Mesenchymal stem cell (in vitro differentiated cells and primary cell): ENCODE results near the gene PSME3IP1.

Experiments
- DNase-seq: peaks from one replicate; pipeline ENCODE4 v3.0.0-alpha.2; 2013
- H2AFZ ChIP-seq: one replicate; pipeline ENCODE4 v1.6.1; 2013; ENCODE audit warnings: low read depth, mild to moderate bottlenecking, control low read depth, inconsistent platforms, low read length, moderate library complexity
- H2AK5ac ChIP-seq: 2 replicates; pipeline ENCODE4 v1.6.1; 2013; ENCODE audit warnings: low read length, moderate library complexity, mild to moderate bottlenecking, inconsistent platforms; ENCODE audit not compliant: severe bottlenecking
- H2BK120ac ChIP-seq: one replicate; pipeline ENCODE4 v1.6.1; 2013; ENCODE audit warnings: low read depth, mild to moderate bottlenecking, inconsistent platforms, low read length, moderate library complexity
- H2BK12ac ChIP-seq, 2 experiments: one replicate each; pipeline ENCODE4 v1.6.1; 2013; ENCODE audit warnings: inconsistent platforms in 2 of 2, low read length in 2 of 2, mild to moderate bottlenecking in 2 of 2, moderate library complexity in 2 of 2, control low read depth in 1 of 2
- H2BK15ac ChIP-seq: one replicate; pipeline ENCODE4 v1.6.1; 2013; ENCODE audit warnings: mild to moderate bottlenecking, low read depth, inconsistent platforms; ENCODE audit not compliant: poor library complexity, severe bottlenecking
- H2BK5ac ChIP-seq: 2 replicates; pipeline ENCODE4 v1.6.1; 2013; ENCODE audit warnings: low read depth, mild to moderate bottlenecking, low read length, control low read depth, inconsistent platforms; ENCODE audit not compliant: poor library complexity, severe bottlenecking
- H3K14ac ChIP-seq, 2 experiments: one replicate each; pipeline ENCODE4 v1.6.1; 2013; ENCODE audit warnings: inconsistent platforms in 2 of 2, low read length in 2 of 2, control low read depth in 1 of 2, mild to moderate bottlenecking in 1 of 2, moderate library complexity in 1 of 2
- H3K18ac ChIP-seq, 2 experiments: one replicate each; pipeline ENCODE4 v1.6.1; 2013; ENCODE audit warnings: inconsistent platforms in 2 of 2, low read length in 2 of 2, control low read depth in 1 of 2, low read depth in 1 of 2, mild to moderate bottlenecking in 1 of 2
- H3K23ac ChIP-seq, 2 experiments: one replicate each; pipeline ENCODE4 v1.6.1; 2013; ENCODE audit warnings: inconsistent platforms in 2 of 2, low read length in 2 of 2, mild to moderate bottlenecking in 2 of 2, moderate library complexity in 2 of 2, control low read depth in 1 of 2
- H3K27ac ChIP-seq: 2 replicates; pipeline ENCODE4 v1.5.1; 2013; ENCODE audit warnings: mild to moderate bottlenecking, moderate library complexity, low read length, control low read depth, inconsistent platforms; ENCODE audit not compliant: poor library complexity, severe bottlenecking
- H3K27me3 ChIP-seq, 2 experiments: 2 replicates each; pipeline versions ENCODE4 v1.6.1 to v1.7.0; 2013; ENCODE audit warnings: low read length in 2 of 2, mild to moderate bottlenecking in 2 of 2, moderate library complexity in 2 of 2, control low read depth in 1 of 2, inconsistent platforms in 1 of 2; ENCODE audit not compliant: control insufficient read depth in 1 of 2, insufficient read depth in 1 of 2
- H3K36me3 ChIP-seq, 2 experiments: 2 replicates each; pipeline versions ENCODE4 v1.6.1 to v1.7.0; 2013; ENCODE audit warnings: low read length in 2 of 2, control low read depth in 1 of 2, inconsistent platforms in 1 of 2, low read depth in 1 of 2, mild to moderate bottlenecking in 1 of 2; ENCODE audit not compliant: insufficient read depth in 2 of 2, control insufficient read depth in 1 of 2
- H3K4ac ChIP-seq, 2 experiments: one replicate each; pipeline ENCODE4 v1.6.1; 2013; ENCODE audit warnings: inconsistent platforms in 2 of 2, low read length in 2 of 2, mild to moderate bottlenecking in 2 of 2, moderate library complexity in 2 of 2, control low read depth in 1 of 2, low read depth in 1 of 2
- H3K4me1 ChIP-seq: 2 replicates; pipeline ENCODE4 v1.6.1; 2013; ENCODE audit warnings: low read depth, low read length, control low read depth; ENCODE audit not compliant: control insufficient read depth, insufficient read depth
- H3K4me2 ChIP-seq: 2 replicates; pipeline ENCODE4 v1.6.1; 2013; ENCODE audit warnings: low read length, mild to moderate bottlenecking, inconsistent platforms; ENCODE audit not compliant: poor library complexity, severe bottlenecking
- H3K4me3 ChIP-seq, 2 experiments: 2 replicates each; pipeline versions ENCODE4 v1.5.1 to v1.7.0; 2013; ENCODE audit warnings: low read length in 2 of 2, mild to moderate bottlenecking in 2 of 2, control low read depth in 1 of 2, low read depth in 1 of 2; ENCODE audit not compliant: insufficient read depth in 1 of 2
- H3K79me1 ChIP-seq: replicated peaks from 2 replicates; pipeline ENCODE4 v1.6.1; 2013; ENCODE audit warnings: mild to moderate bottlenecking, control low read depth, low read length, inconsistent platforms; ENCODE audit not compliant: poor library complexity, severe bottlenecking
- H3K9ac ChIP-seq: 2 replicates; pipeline ENCODE4 v1.7.0; 2013; ENCODE audit warnings: mild to moderate bottlenecking, low read length, moderate library complexity
- H3K9me3 ChIP-seq: 2 replicates; pipeline ENCODE4 v1.7.0; 2013; ENCODE audit warnings: mild to moderate bottlenecking, low read length; ENCODE audit not compliant: control insufficient read depth
- H4K8ac ChIP-seq: one replicate; pipeline ENCODE4 v1.6.1; 2013; ENCODE audit warnings: inconsistent platforms, mild to moderate bottlenecking, low read length, moderate library complexity
- H4K91ac ChIP-seq: one replicate; pipeline ENCODE4 v1.6.1; 2013; ENCODE audit warnings: mild to moderate bottlenecking, low read length, inconsistent platforms
- WGBS: methylation state at CpG from one replicate; pipeline ENCODE4 v1.1.7; 2013; ENCODE audit warnings: mixed read lengths; 5-methylcytosine and 5-hydroxymethylcytosine counted together

PSME3IP1 gene

DNA sequence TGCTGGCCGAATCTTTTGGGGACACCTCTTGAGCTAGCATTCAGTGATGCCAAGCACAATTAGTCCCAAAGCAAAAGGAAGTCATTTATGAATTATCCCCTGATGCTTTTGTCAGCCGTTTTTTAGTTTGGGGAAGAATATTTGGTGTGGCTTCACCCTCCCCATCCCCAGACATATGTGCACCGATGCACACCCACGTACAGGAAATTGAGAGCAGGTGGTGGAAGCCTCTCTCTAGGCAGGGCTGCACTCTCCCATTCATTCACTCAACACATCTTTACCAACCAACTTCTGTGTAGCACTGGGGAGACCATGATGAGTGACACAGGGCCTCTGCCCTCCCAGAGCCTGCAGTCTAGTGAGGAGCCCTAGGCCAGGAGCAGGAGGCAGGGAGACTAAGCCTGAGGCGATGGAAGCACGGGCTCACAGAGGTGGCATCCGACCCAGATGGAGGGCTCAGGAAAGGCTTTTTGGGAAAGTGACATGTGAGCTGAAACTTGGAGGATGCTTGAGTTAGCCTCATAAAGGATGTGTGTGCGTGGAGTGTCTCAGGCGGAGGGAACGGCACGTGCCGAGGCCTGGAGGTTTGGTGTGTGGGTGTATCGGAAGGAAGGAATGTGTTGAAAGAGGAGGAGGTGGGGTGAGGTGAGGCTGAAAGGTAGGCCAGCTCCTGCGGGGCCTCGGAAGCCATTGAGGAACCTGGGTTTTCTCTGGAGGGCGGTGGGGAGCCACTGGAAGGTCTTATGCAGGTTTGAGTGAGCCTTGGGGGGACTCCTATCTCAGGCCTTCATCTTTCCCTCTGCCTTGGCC is 43.8 kb downstream of the PSME3IP1 start:
- Histone ChIP-seq H3K27me3 (no peaks in the 10 kb centered on the region), H3K23ac (no peak overlapping the region), H3K14ac (no peak overlapping the region), H3K27ac (no peak overlapping the region), H2BK5ac (no peak overlapping the region), H4K8ac (no peak overlapping the region), H3K9me3 (no peaks in the 10 kb centered on the region), H2AFZ (no peak overlapping the region), H3K9ac (no peak overlapping the region), H3K4me2 (no peak overlapping the region), H2BK12ac (no peak overlapping the region), H2BK120ac (no peak overlapping the region), H3K18ac (no peak overlapping the region), H2AK5ac (no peak overlapping the region), H3K4ac (no peak overlapping the region), H2BK15ac (no peak overlapping the region), H3K4me3 (no peak overlapping the region), H3K79me1 (no peaks in the 10 kb centered on the region), H3K36me3 (peaks cover 0 to 28% of the 10 kb centered on the region in 2 experiments), H4K91ac (no peak overlapping the region), H3K4me1 (peaks cover 11% of the 10 kb centered on the region)
- DNase-seq: no peak
- 90% methylated on average over 15 of the region's 16 CpGs for WGBS

- no peak overlapping the region for H2BK15ac ChIP-seq
- no peak overlapping the region for H2AFZ ChIP-seq
- no peak overlapping the region for H3K18ac ChIP-seq
- no peak overlapping the region for H3K9ac ChIP-seq
- DNase-seq: no peak
- no peak overlapping the region for H2BK5ac ChIP-seq
- H2AK5ac ChIP-seq: no peak overlapping the region
- no peak overlapping the region for H3K4me2 ChIP-seq
- WGBS: 94% methylated on average over 7 of the region's 7 CpGs
- no peaks in the 10 kb centered on the region for H3K27me3 ChIP-seq
- H3K4ac ChIP-seq: no peak overlapping the region
- H3K36me3 ChIP-seq: peaks cover 0 to 19% of the 10 kb centered on the region in 2 experiments
- H2BK120ac ChIP-seq: no peak overlapping the region
- H3K27ac ChIP-seq: no peak overlapping the region
- no peak overlapping the region for H3K4me3 ChIP-seq
- H3K14ac ChIP-seq: no peak overlapping the region
- H4K91ac ChIP-seq: no peak overlapping the region
- no peaks in the 10 kb centered on the region for H3K9me3 ChIP-seq
- peaks cover 9% of the 10 kb centered on the region for H3K4me1 ChIP-seq
- H4K8ac ChIP-seq: no peak overlapping the region
- H3K79me1 ChIP-seq: no peaks in the 10 kb centered on the region
- no peak overlapping the region for H3K23ac ChIP-seq
- H2BK12ac ChIP-seq: no peak overlapping the region
Measured at GRCh38 chr16:57140931-57141668, 44.7 kb downstream of the PSME3IP1 start.

GRCh38 chr16:57138281-57138935 is 47.4 kb downstream of the PSME3IP1 start:
- no peaks in the 10 kb centered on the region for H3K79me1 ChIP-seq
- WGBS: 88% methylated on average over 10 of the region's 10 CpGs
- no peaks in the 10 kb centered on the region for H3K9me3 ChIP-seq
- H2BK15ac ChIP-seq: no peak overlapping the region
- no peak overlapping the region for H2BK5ac ChIP-seq
- no peaks in the 10 kb centered on the region for H3K27me3 ChIP-seq
- H3K14ac ChIP-seq: no peak overlapping the region
- DNase-seq: no peak
- H3K23ac ChIP-seq: no peak overlapping the region
- no peak overlapping the region for H2AK5ac ChIP-seq
- no peak overlapping the region for H2BK120ac ChIP-seq
- H3K4me3 ChIP-seq: no peak overlapping the region
- no peak overlapping the region for H3K4me2 ChIP-seq
- H3K4me1 ChIP-seq: peaks cover 2% of the 10 kb centered on the region
- H3K4ac ChIP-seq: no peak overlapping the region
- H3K36me3 ChIP-seq: peaks cover 0 to 14% of the 10 kb centered on the region in 2 experiments
- no peak overlapping the region for H3K27ac ChIP-seq
- no peak overlapping the region for H3K18ac ChIP-seq
- H4K91ac ChIP-seq: peak overlapping the region; percentile 3
- no peak overlapping the region for H2AFZ ChIP-seq
- H4K8ac ChIP-seq: no peak overlapping the region
- no peak overlapping the region for H2BK12ac ChIP-seq
- no peak overlapping the region for H3K9ac ChIP-seq
